Activated T-helper 1 cell treated with anti-CD3 and anti-CD28 coated beads, Interleukin-12 subunit alpha, Interleukin-12 subunit beta, Interleukin-2, Interleukin-4 antibody, amounts not matched to agents 30 ng/mL and 10 ng/mL and 1 ng/mL, durations not matched to agents 14 hours and 24 hours and 36 hours (primary cell): Measurements from ENCODE around the gene TRAK1. TPM values are rescaled to one million over a fixed set of nuclear protein-coding genes. Genes with fewer than 3 reads are reported as not detected.

ENCODE experiments used
- DNase-seq: peaks from one replicate; pipeline ENCODE4 v3.0.0; 2021; ENCODE audit warnings: low spot score
- H3K27ac Mint-ChIP-seq: one replicate; pipeline ENCODE4 v1.8.0; 2021; ENCODE audit warnings: mild to moderate bottlenecking, mixed read lengths
- H3K27me3 Mint-ChIP-seq: one replicate; pipeline ENCODE4 v1.8.0; 2022; ENCODE audit warnings: mild to moderate bottlenecking, moderate library complexity, mixed read lengths; ENCODE audit not compliant: insufficient read depth
- H3K36me3 Mint-ChIP-seq: one replicate; pipeline ENCODE4 v1.8.0; 2021; ENCODE audit warnings: low read depth, mixed read lengths
- H3K4me1 Mint-ChIP-seq: one replicate; pipeline ENCODE4 v1.8.0; 2021; ENCODE audit warnings: low read depth, mixed read lengths
- H3K4me3 Mint-ChIP-seq: one replicate; pipeline ENCODE4 v1.8.0; 2021; ENCODE audit warnings: mild to moderate bottlenecking, moderate library complexity, mixed read lengths
- H3K9me3 Mint-ChIP-seq: one replicate; pipeline ENCODE4 v1.8.0; 2021; ENCODE audit warnings: mixed read lengths
- intact Hi-C: fragments of 100-400 bp; cut with micrococcal nuclease; formaldehyde crosslinking; loops from one replicate; pipeline ENCODE4 v1.15.1; 2024
- total RNA-seq: library from RNA; stranded (reverse); gene quantifications from 2 replicates; pipeline ENCODE4 v1.2.3, GENCODE V29; 2022

Gene TRAK1
- total RNA-seq, 1 donor from 2014 or later, result 32.6 TPM

- Mint-ChIP-seq H3K27ac (no peak overlapping the region), H3K27me3 (peaks cover 40% of the 10 kb centered on the region), H3K36me3 (no peaks in the 10 kb centered on the region), H3K9me3 (no peaks in the 10 kb centered on the region), H3K4me1 (no peaks in the 10 kb centered on the region), H3K4me3 (no peak overlapping the region)
- no peak for DNase-seq
- intact Hi-C loops, result no loop called here
Measured at GRCh38 chr3:42263354-42264346, 172.5 kb downstream of the TRAK1 start.

- intact Hi-C loops, result no loop called here
- peaks cover 40% of the 10 kb centered on the region for H3K27me3 Mint-ChIP-seq
- no peaks in the 10 kb centered on the region for H3K9me3 Mint-ChIP-seq
- H3K4me3 Mint-ChIP-seq, result no peak overlapping the region
- H3K4me1 Mint-ChIP-seq, result no peaks in the 10 kb centered on the region
- H3K27ac Mint-ChIP-seq, result no peak overlapping the region
- no peaks in the 10 kb centered on the region for H3K36me3 Mint-ChIP-seq
- no peak for DNase-seq
Measured at GRCh38 chr3:42264399-42265058, 173.4 kb downstream of the TRAK1 start.

DNA sequence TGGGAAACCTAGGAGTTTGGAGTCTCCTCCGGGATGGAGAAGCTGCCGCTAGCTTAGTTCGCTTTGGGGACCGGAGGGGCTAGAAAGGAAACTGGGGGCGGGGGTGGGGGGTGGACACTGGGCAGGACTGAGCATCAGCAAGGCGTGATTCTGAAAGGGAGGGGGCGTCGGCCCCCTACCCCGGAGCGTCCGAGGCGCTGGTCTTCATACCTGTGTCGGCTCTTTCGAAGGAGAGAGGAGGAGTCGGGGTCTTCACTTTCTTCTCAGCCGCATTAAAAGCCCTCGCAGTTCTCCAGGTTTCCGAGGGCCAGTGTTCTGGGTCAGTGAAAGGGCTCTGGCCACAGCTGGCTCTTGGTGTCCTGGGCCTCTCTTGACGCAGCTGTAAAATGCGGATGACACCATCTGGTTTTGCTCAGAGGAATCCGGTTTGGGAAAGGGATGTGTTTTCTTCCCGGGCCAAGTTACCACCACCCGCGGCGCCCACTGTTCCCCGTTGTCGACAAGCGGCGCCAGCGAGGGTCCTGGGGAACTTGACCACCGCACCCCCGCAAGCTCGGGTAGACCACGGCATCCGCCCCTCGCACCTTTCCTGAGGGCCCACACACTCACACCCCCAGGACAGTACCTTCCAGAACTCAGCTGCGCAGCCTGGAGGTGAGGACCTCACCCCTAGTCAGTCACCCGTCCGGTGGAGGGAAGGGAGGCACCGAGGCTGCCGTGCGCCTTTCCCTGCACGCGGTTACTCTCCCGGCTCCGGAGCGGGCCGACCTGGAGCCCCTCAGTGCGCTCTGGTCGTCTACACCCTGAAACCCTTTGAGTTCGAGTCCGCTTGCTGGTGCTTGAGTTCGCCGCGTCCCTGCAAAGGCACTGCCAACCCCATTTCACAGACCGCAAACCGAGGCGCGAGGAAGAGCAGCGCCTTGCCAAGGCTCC lies 174.2 kb downstream of the TRAK1 start:
- Mint-ChIP-seq H3K4me1 (no peaks in the 10 kb centered on the region), H3K27me3 (peaks cover 43% of the 10 kb centered on the region), H3K4me3 (no peak overlapping the region), H3K36me3 (no peaks in the 10 kb centered on the region), H3K27ac (no peak overlapping the region), H3K9me3 (no peaks in the 10 kb centered on the region)
- intact Hi-C loops, result no loop called here
- no peak for DNase-seq

- intact Hi-C loops, result no loop called here
- no peaks in the 10 kb centered on the region for H3K36me3 Mint-ChIP-seq
- H3K27ac Mint-ChIP-seq, result no peak within 1 kb of the TSS
Measured at GRCh38 chr3:42266085-42266484, 174.9 kb downstream of the TRAK1 start, which contains the start of gene CCK. CCK (minus strand) TSS chr3:42266185; CDS start chr3:42263630, 2,555 bp downstream.

GRCh38 chr3:42267878-42268277 lies 176.7 kb downstream of the TRAK1 start:
- Mint-ChIP-seq H3K36me3 (no peaks in the 10 kb centered on the region), H3K27ac (no peak overlapping the region), H3K4me1 (no peaks in the 10 kb centered on the region), H3K4me3 (no peak overlapping the region), H3K27me3 (peaks cover 30% of the 10 kb centered on the region), H3K9me3 (no peaks in the 10 kb centered on the region)
- DNase-seq, result no peak
- intact Hi-C loops, result no loop called here

More at GRCh38 chr3:42266085-42266484, 174.9 kb downstream of the TRAK1 start, which contains the start of gene CCK:
- DNase-seq, result no peak
- Mint-ChIP-seq H3K4me3 (no peak within 1 kb of the TSS), H3K4me1 (no peaks in the 10 kb centered on the region), H3K9me3 (no peaks in the 10 kb centered on the region), H3K27me3 (peaks cover 44% of the 10 kb centered on the region)

- H3K9me3 Mint-ChIP-seq, result no peaks in the 10 kb centered on the region
- peaks cover 20% of the 10 kb centered on the region for H3K27me3 Mint-ChIP-seq
- intact Hi-C loops, result no loop called here
- no peaks in the 10 kb centered on the region for H3K36me3 Mint-ChIP-seq
- no peaks in the 10 kb centered on the region for H3K4me1 Mint-ChIP-seq
- no peak overlapping the region for H3K4me3 Mint-ChIP-seq
- no peak overlapping the region for H3K27ac Mint-ChIP-seq
- no peak for DNase-seq
Measured at GRCh38 chr3:42269647-42270046, 178.5 kb downstream of the TRAK1 start.

GRCh38 chr3:42270561-42270960 lies 179.4 kb downstream of the TRAK1 start:
- H3K27me3 Mint-ChIP-seq, result peaks cover 18% of the 10 kb centered on the region
- H3K27ac Mint-ChIP-seq, result no peak overlapping the region
- no peak overlapping the region for H3K4me3 Mint-ChIP-seq
- no peaks in the 10 kb centered on the region for H3K4me1 Mint-ChIP-seq
- no peaks in the 10 kb centered on the region for H3K9me3 Mint-ChIP-seq
- intact Hi-C loops, result no loop called here
- H3K36me3 Mint-ChIP-seq, result no peaks in the 10 kb centered on the region
- DNase-seq, result no peak

DNA sequence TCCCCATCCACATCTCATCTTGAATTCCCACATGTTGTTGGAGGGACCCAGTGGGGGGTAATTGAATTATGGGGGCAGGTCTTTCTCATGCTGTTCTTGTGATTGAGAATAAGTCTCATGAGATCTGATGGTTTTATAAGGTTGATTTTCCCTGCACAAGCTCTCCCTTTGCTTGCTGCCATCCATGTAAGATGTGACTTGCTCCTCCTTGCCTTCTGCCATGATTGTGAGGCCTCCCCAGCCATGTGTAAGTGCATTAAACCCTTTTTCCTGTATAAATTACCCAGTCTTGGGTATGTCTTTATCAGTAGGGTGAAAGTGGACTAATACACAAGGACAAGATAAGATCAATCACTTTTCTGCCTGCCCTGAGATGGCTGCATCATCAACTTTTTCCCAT lies 180.6 kb downstream of the TRAK1 start:
- H3K27ac Mint-ChIP-seq, result no peak overlapping the region
- H3K9me3 Mint-ChIP-seq, result no peaks in the 10 kb centered on the region
- DNase-seq, result no peak
- no peaks in the 10 kb centered on the region for H3K36me3 Mint-ChIP-seq
- no peaks in the 10 kb centered on the region for H3K4me1 Mint-ChIP-seq
- H3K27me3 Mint-ChIP-seq, result peaks cover 22% of the 10 kb centered on the region
- H3K4me3 Mint-ChIP-seq, result no peak overlapping the region
- intact Hi-C loops, result no loop called here

GRCh38 chr3:42273361-42273760 lies 182.2 kb downstream of the TRAK1 start:
- no peak overlapping the region for H3K27ac Mint-ChIP-seq
- intact Hi-C loops, result no loop called here
- H3K9me3 Mint-ChIP-seq, result no peaks in the 10 kb centered on the region
- H3K4me3 Mint-ChIP-seq, result no peak overlapping the region
- peaks cover 8% of the 10 kb centered on the region for H3K27me3 Mint-ChIP-seq
- H3K4me1 Mint-ChIP-seq, result no peaks in the 10 kb centered on the region
- H3K36me3 Mint-ChIP-seq, result peaks cover 2% of the 10 kb centered on the region
- no peak for DNase-seq

- no peak for DNase-seq
- Mint-ChIP-seq H3K4me3 (no peak overlapping the region), H3K9me3 (peaks cover 3% of the 10 kb centered on the region), H3K4me1 (no peaks in the 10 kb centered on the region), H3K27me3 (peaks cover 8% of the 10 kb centered on the region), H3K36me3 (peaks cover 2% of the 10 kb centered on the region), H3K27ac (no peak overlapping the region)
- intact Hi-C loops, result no loop called here
Measured at GRCh38 chr3:42274266-42274665, 183.1 kb downstream of the TRAK1 start.

DNA sequence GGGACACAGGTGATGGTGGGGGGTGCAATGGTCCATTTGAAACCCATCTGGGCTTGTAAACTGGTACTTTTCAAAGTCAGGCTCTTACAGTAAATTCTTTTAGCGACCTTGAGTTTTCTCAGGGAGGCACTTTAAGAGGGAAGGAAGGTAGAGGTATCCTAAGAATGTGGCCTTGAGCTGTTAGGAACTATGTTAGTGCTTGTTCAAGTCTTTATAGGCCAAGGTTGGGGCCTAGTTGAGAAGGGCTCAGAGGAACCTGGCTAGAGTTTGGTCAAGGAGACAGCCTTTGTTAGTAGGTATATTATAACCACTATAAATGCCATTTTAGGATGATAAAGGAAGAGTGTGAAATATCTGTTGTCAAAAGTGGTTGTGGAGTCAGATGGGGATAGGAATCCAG lies 184.1 kb downstream of the TRAK1 start:
- no peak overlapping the region for H3K27ac Mint-ChIP-seq
- H3K4me1 Mint-ChIP-seq, result no peaks in the 10 kb centered on the region
- H3K36me3 Mint-ChIP-seq, result peaks cover 2% of the 10 kb centered on the region
- H3K9me3 Mint-ChIP-seq, result peaks cover 12% of the 10 kb centered on the region
- intact Hi-C loops, result no loop called here
- peaks cover 5% of the 10 kb centered on the region for H3K27me3 Mint-ChIP-seq
- DNase-seq, result no peak
- H3K4me3 Mint-ChIP-seq, result no peak overlapping the region
